Measurements from ENCODE around the gene GZF1. TPM values are rescaled to one million over a fixed set of nuclear protein-coding genes. Genes with fewer than 3 reads are reported as not detected.

The GZF1 gene
- total and polyA plus RNA-seq, 2 donors (not counting 1 experiment from before 2014, with no cell fraction given): 12.5 to 49.0 TPM

- Mint-ChIP-seq H3K4me3 (no peak overlapping the region), H3K27ac (peak overlapping the region; percentile 46), H3K27me3 (no peaks in the 10 kb centered on the region), H3K9me3 (ENCODE audit: insufficient read depth) (no peaks in the 10 kb centered on the region), H3K4me1 (peaks cover 33% of the 10 kb centered on the region)
- TF ChIP-seq EZH2 (IDR thresholded peaks at IDR 0.05; ENCODE audit: borderline replicate concordance, insufficient read depth, low read depth, low read length, poor library complexity, severe bottlenecking) (no peak), CTCF (IDR thresholded peaks at IDR 0.05) (no peak)
- ChIA-PET POLR2A (no interaction called here), CTCF (interaction anchor here (1.0 kb wide), 1 partner anchor 53 kb away, joined by 3 read pairs; the partner anchor contains the start of gene NAPB)
- no peak overlapping the region for H3K4me3 ChIP-seq (ENCODE audit: control extremely low read depth in 1 of 5, extremely low read depth in 1 of 5, insufficient read depth in 1 of 5, low read depth in 2 of 5, low read length in 4 of 5)
- no peak overlapping the region for H3K9ac ChIP-seq (ENCODE audit: low read length)
- H4K20me1 ChIP-seq (ENCODE audit: control insufficient read depth, insufficient read depth, low read length, poor library complexity, severe bottlenecking): peaks cover 14% of the 10 kb centered on the region
- DNase-seq (no peak), ATAC-seq (ENCODE audit: low read depth) (no peak)
- intact Hi-C loops (cut with micrococcal nuclease): no loop called here
- no peaks in the 10 kb centered on the region for H3K27me3 ChIP-seq (replicated peaks in 1 of 4; ENCODE audit: control extremely low read depth in 1 of 4, control insufficient read depth in 3 of 4, insufficient read depth in 4 of 4, low read length in 3 of 4)
- peaks cover 14 to 69% of the 10 kb centered on the region in 2 experiments for H3K36me3 ChIP-seq (replicated peaks in 1 of 2; ENCODE audit: control extremely low read depth in 1 of 2, control insufficient read depth in 1 of 2, extremely low read depth in 1 of 2, insufficient read depth in 2 of 2, low read length in 1 of 2)
- WGBS (ENCODE audit: insufficient coverage): 100% methylated on average over 7 of the region's 14 CpGs
- peaks cover 13 to 15% of the 10 kb centered on the region in 2 donors for H3K4me1 ChIP-seq (ENCODE audit: control insufficient read depth in 2 of 2, insufficient read depth in 2 of 2, low read length in 2 of 2)
- H2AFZ ChIP-seq (ENCODE audit: insufficient read depth, low read depth, low read length, poor library complexity, severe bottlenecking): no peak overlapping the region
- H3K4me2 ChIP-seq (replicated peaks; ENCODE audit: low read depth, low read length, poor library complexity, severe bottlenecking): no peak overlapping the region
- H3K9me3 ChIP-seq (ENCODE audit: control extremely low read depth in 1 of 3, control insufficient read depth in 2 of 3, insufficient read depth in 1 of 3, low read length in 2 of 3): no peaks in the 10 kb centered on the region
- peaks cover 26% of the 10 kb centered on the region for H3K79me2 ChIP-seq (ENCODE audit: control insufficient read depth, insufficient read depth, low read length)
- no peak overlapping the region for H3K27ac ChIP-seq (ENCODE audit: low read length in 2 of 2)
Measured at GRCh38 chr20:23369072-23369823, 7.3 kb downstream of the GZF1 start.

GRCh38 chr20:23370274-23370673 lies 8.3 kb downstream of the GZF1 start:
- no peak overlapping the region for H3K4me2 ChIP-seq (replicated peaks; ENCODE audit: low read depth, low read length, poor library complexity, severe bottlenecking)
- ChIA-PET CTCF (no interaction called here), POLR2A (no interaction called here)
- no peak overlapping the region for H3K4me3 ChIP-seq (ENCODE audit: control extremely low read depth in 1 of 5, extremely low read depth in 1 of 5, insufficient read depth in 1 of 5, low read depth in 2 of 5, low read length in 4 of 5)
- Mint-ChIP-seq H3K27me3 (no peaks in the 10 kb centered on the region), H3K27ac (no peak overlapping the region), H3K4me1 (peaks cover 23% of the 10 kb centered on the region), H3K9me3 (ENCODE audit: insufficient read depth) (no peaks in the 10 kb centered on the region), H3K4me3 (no peak overlapping the region)
- intact Hi-C loops (cut with micrococcal nuclease): no loop called here
- no peak overlapping the region for H2AFZ ChIP-seq (ENCODE audit: insufficient read depth, low read depth, low read length, poor library complexity, severe bottlenecking)
- WGBS (ENCODE audit: insufficient coverage): 90% methylated on average over 2 of the region's 5 CpGs
- H3K4me1 ChIP-seq (ENCODE audit: control insufficient read depth in 2 of 2, insufficient read depth in 2 of 2, low read length in 2 of 2): peaks cover 13 to 15% of the 10 kb centered on the region in 2 donors
- H3K79me2 ChIP-seq (ENCODE audit: control insufficient read depth, insufficient read depth, low read length): peaks cover 16% of the 10 kb centered on the region
- peaks cover 14% of the 10 kb centered on the region for H4K20me1 ChIP-seq (ENCODE audit: control insufficient read depth, insufficient read depth, low read length, poor library complexity, severe bottlenecking)
- no peaks in the 10 kb centered on the region for H3K9me3 ChIP-seq (ENCODE audit: control extremely low read depth in 1 of 3, control insufficient read depth in 2 of 3, insufficient read depth in 1 of 3, low read length in 2 of 3)
- H3K27ac ChIP-seq (ENCODE audit: low read length in 2 of 2): no peak overlapping the region
- TF ChIP-seq EZH2 (IDR thresholded peaks at IDR 0.05; ENCODE audit: borderline replicate concordance, insufficient read depth, low read depth, low read length, poor library complexity, severe bottlenecking) (no peak), CTCF (IDR thresholded peaks at IDR 0.05) (no peak)
- no peak for ATAC-seq (ENCODE audit: low read depth)
- DNase-seq: no peak
- no peak overlapping the region for H3K9ac ChIP-seq (ENCODE audit: low read length)
- no peaks in the 10 kb centered on the region for H3K27me3 ChIP-seq (replicated peaks in 1 of 4; ENCODE audit: control extremely low read depth in 1 of 4, control insufficient read depth in 3 of 4, insufficient read depth in 4 of 4, low read length in 3 of 4)
- peaks cover 14 to 64% of the 10 kb centered on the region in 2 experiments for H3K36me3 ChIP-seq (replicated peaks in 1 of 2; ENCODE audit: control extremely low read depth in 1 of 2, control insufficient read depth in 1 of 2, extremely low read depth in 1 of 2, insufficient read depth in 2 of 2, low read length in 1 of 2)
